ENCODE results near the gene SLC6A15.

The SLC6A15 gene

GRCh38 chr12:84888861-84889260, 23.7 kb downstream of the SLC6A15 start:
- FAIRE-seq (no peak), DNase-seq (ENCODE audit: insufficient read length, low spot score) (no peak)

GRCh38 chr12:84877340-84877739, 35.3 kb downstream of the SLC6A15 start:
- TF ChIP-seq TAF1 (IDR thresholded peaks at IDR 0.05; ENCODE audit: low read depth, low read length), result no peak
- no peak for TF ChIP-seq POLR2AphosphoS5 (IDR thresholded peaks at IDR 0.05; ENCODE audit: low read depth, low read length)
- TF ChIP-seq POU2F2 (IDR thresholded peaks at IDR 0.05; ENCODE audit: low read depth, low read length), result no peak
- TF ChIP-seq SPI1 (IDR thresholded peaks at IDR 0.05; ENCODE audit: low read depth, low read length), result no peak
- no peak for TF ChIP-seq PAX5 (IDR thresholded peaks at IDR 0.05; ENCODE audit: insufficient read depth, low read length, severe bottlenecking)
- no peak for TF ChIP-seq POLR2A (IDR thresholded peaks at IDR 0.05; ENCODE audit: low read depth, low read length)
- FAIRE-seq, result no peak

More at GRCh38 chr12:84888861-84889260, 23.7 kb downstream of the SLC6A15 start:
- TF ChIP-seq PAX5 (IDR thresholded peaks at IDR 0.05; ENCODE audit: insufficient read depth, low read length, severe bottlenecking) (no peak), POLR2AphosphoS5 (IDR thresholded peaks at IDR 0.05; ENCODE audit: low read depth, low read length) (no peak), POU2F2 (IDR thresholded peaks at IDR 0.05; ENCODE audit: low read depth, low read length) (no peak), TAF1 (IDR thresholded peaks at IDR 0.05; ENCODE audit: low read depth, low read length) (no peak), POLR2A (IDR thresholded peaks at IDR 0.05; ENCODE audit: low read depth, low read length) (no peak), SPI1 (IDR thresholded peaks at IDR 0.05; ENCODE audit: low read depth, low read length) (no peak)

GRCh38 chr12:84875241-84875640, 37.4 kb downstream of the SLC6A15 start:
- no peak for FAIRE-seq
- no peak for DNase-seq (ENCODE audit: insufficient read length, low spot score)
- TF ChIP-seq PAX5 (IDR thresholded peaks at IDR 0.05; ENCODE audit: insufficient read depth, low read length, severe bottlenecking) (no peak), POLR2A (IDR thresholded peaks at IDR 0.05; ENCODE audit: low read depth, low read length) (no peak), SPI1 (IDR thresholded peaks at IDR 0.05; ENCODE audit: low read depth, low read length) (no peak), POU2F2 (IDR thresholded peaks at IDR 0.05; ENCODE audit: low read depth, low read length) (no peak), TAF1 (IDR thresholded peaks at IDR 0.05; ENCODE audit: low read depth, low read length) (no peak), POLR2AphosphoS5 (IDR thresholded peaks at IDR 0.05; ENCODE audit: low read depth, low read length) (no peak)

More at GRCh38 chr12:84877340-84877739, 35.3 kb downstream of the SLC6A15 start:
- DNase-seq (ENCODE audit: insufficient read length, low spot score), result no peak

GRCh38 chr12:84874825-84875139, 37.8 kb downstream of the SLC6A15 start:
- DNase-seq (ENCODE audit: insufficient read length, low spot score) (no peak), FAIRE-seq (no peak)
- no peak for TF ChIP-seq POLR2AphosphoS5 (IDR thresholded peaks at IDR 0.05; ENCODE audit: low read depth, low read length)
- no peak for TF ChIP-seq TAF1 (IDR thresholded peaks at IDR 0.05; ENCODE audit: low read depth, low read length)
- no peak for TF ChIP-seq POLR2A (IDR thresholded peaks at IDR 0.05; ENCODE audit: low read depth, low read length)
- no peak for TF ChIP-seq SPI1 (IDR thresholded peaks at IDR 0.05; ENCODE audit: low read depth, low read length)

- FAIRE-seq, result peak; percentile 38
- TF ChIP-seq PAX5 (IDR thresholded peaks at IDR 0.05; ENCODE audit: insufficient read depth, low read length, severe bottlenecking) (no peak), POU2F2 (IDR thresholded peaks at IDR 0.05; ENCODE audit: low read depth, low read length) (no peak), SPI1 (IDR thresholded peaks at IDR 0.05; ENCODE audit: low read depth, low read length) (no peak), TAF1 (IDR thresholded peaks at IDR 0.05; ENCODE audit: low read depth, low read length) (no peak), POLR2AphosphoS5 (IDR thresholded peaks at IDR 0.05; ENCODE audit: low read depth, low read length) (no peak), POLR2A (IDR thresholded peaks at IDR 0.05; ENCODE audit: low read depth, low read length) (no peak)
- DNase-seq (ENCODE audit: insufficient read length, low spot score), result no peak
Measured at GRCh38 chr12:84874125-84874824, 38.3 kb downstream of the SLC6A15 start.

- FAIRE-seq (no peak), DNase-seq (ENCODE audit: insufficient read length, low spot score) (no peak)
- TF ChIP-seq PAX5 (IDR thresholded peaks at IDR 0.05; ENCODE audit: insufficient read depth, low read length, severe bottlenecking), result no peak
- TF ChIP-seq SPI1 (IDR thresholded peaks at IDR 0.05; ENCODE audit: low read depth, low read length), result no peak
- no peak for TF ChIP-seq TAF1 (IDR thresholded peaks at IDR 0.05; ENCODE audit: low read depth, low read length)
- TF ChIP-seq POLR2A (IDR thresholded peaks at IDR 0.05; ENCODE audit: low read depth, low read length), result no peak
- TF ChIP-seq POLR2AphosphoS5 (IDR thresholded peaks at IDR 0.05; ENCODE audit: low read depth, low read length), result no peak
- TF ChIP-seq POU2F2 (IDR thresholded peaks at IDR 0.05; ENCODE audit: low read depth, low read length), result no peak
Measured at GRCh38 chr12:84862186-84862585, 50.4 kb downstream of the SLC6A15 start.

- DNase-seq (ENCODE audit: insufficient read length, low spot score) (no peak), FAIRE-seq (no peak)
Measured at GRCh38 chr12:84860718-84861117, 51.9 kb downstream of the SLC6A15 start.

GRCh38 chr12:84858796-84859195, 53.8 kb downstream of the SLC6A15 start:
- no peak for TF ChIP-seq SPI1 (IDR thresholded peaks at IDR 0.05; ENCODE audit: low read depth, low read length)
- FAIRE-seq (no peak), DNase-seq (ENCODE audit: insufficient read length, low spot score) (no peak)

More at GRCh38 chr12:84860718-84861117, 51.9 kb downstream of the SLC6A15 start:
- no peak for TF ChIP-seq SPI1 (IDR thresholded peaks at IDR 0.05; ENCODE audit: low read depth, low read length)
- TF ChIP-seq TAF1 (IDR thresholded peaks at IDR 0.05; ENCODE audit: low read depth, low read length), result no peak
- TF ChIP-seq PAX5 (IDR thresholded peaks at IDR 0.05; ENCODE audit: insufficient read depth, low read length, severe bottlenecking), result no peak
- no peak for TF ChIP-seq POLR2AphosphoS5 (IDR thresholded peaks at IDR 0.05; ENCODE audit: low read depth, low read length)
- TF ChIP-seq POU2F2 (IDR thresholded peaks at IDR 0.05; ENCODE audit: low read depth, low read length), result no peak
- no peak for TF ChIP-seq POLR2A (IDR thresholded peaks at IDR 0.05; ENCODE audit: low read depth, low read length)

GRCh38 chr12:84857525-84858208, 54.9 kb downstream of the SLC6A15 start:
- DNase-seq (ENCODE audit: insufficient read length, low spot score) (no peak), FAIRE-seq (no peak)
- TF ChIP-seq POLR2AphosphoS5 (IDR thresholded peaks at IDR 0.05; ENCODE audit: low read depth, low read length) (no peak), PAX5 (IDR thresholded peaks at IDR 0.05; ENCODE audit: insufficient read depth, low read length, severe bottlenecking) (no peak), POU2F2 (IDR thresholded peaks at IDR 0.05; ENCODE audit: low read depth, low read length) (no peak), POLR2A (IDR thresholded peaks at IDR 0.05; ENCODE audit: low read depth, low read length) (no peak), SPI1 (IDR thresholded peaks at IDR 0.05; ENCODE audit: low read depth, low read length) (no peak), TAF1 (IDR thresholded peaks at IDR 0.05; ENCODE audit: low read depth, low read length) (no peak)

All from GM12891 (cell line).